K562 (cell line): ENCODE results near the gene ZNF200. TPM values are rescaled to one million over a fixed set of nuclear protein-coding genes. Genes with fewer than 3 reads are reported as not detected.

ENCODE experiments used
- ARHGAP35 ChIP-seq: fragments of 450-650 bp; IDR thresholded peaks from 2 replicates; pipeline ENCODE4 v1.6.1; 2018; ENCODE audit not compliant: partially characterized antibody
- EP300 ChIP-seq: IDR thresholded peaks from 2 replicates; pipeline ENCODE4 v1.6.1; 2012; ENCODE audit warnings: low read length, improper control_type of control experiment
- TARDBP ChIP-seq: fragments of 450-650 bp; IDR thresholded peaks from 2 replicates; pipeline ENCODE4 v1.6.1; 2016
- TFAM ChIP-seq: fragments of 250-450 bp; sonication (Bioruptor Pico); conservative IDR thresholded peaks from 2 replicates; pipeline ENCODE4 v1.5.0; 2021; ENCODE audit warnings: mild to moderate bottlenecking, moderate library complexity
- ZBTB1 ChIP-seq: sonication (generic); formaldehyde crosslinking; IDR thresholded peaks from 2 replicates; pipeline ENCODE4 v1.8.1; 2023; ENCODE audit warnings: missing genetic modification reagents, low read depth, mild to moderate bottlenecking, borderline replicate concordance
- ZEB2 ChIP-seq: fragments of 450-650 bp; IDR thresholded peaks from 2 replicates; pipeline ENCODE4 v1.6.1; 2016
- ZNF224 ChIP-seq: sonication (generic); formaldehyde crosslinking; IDR thresholded peaks from 2 replicates; pipeline ENCODE4 v1.8.0; 2022; ENCODE audit warnings: mild to moderate bottlenecking, missing genetic modification reagents
- polyA plus RNA-seq, 8 experiments: library from polyadenylated mRNA; depleted of rRNA in 4 of 8; stranded (reverse) in 5 of 8; unstranded in 3 of 8; fragments of >200 nt; fragmentation: Nextera tagmentation in 2 of 8; fragmentation: Illumina TruSeq in 1 of 8; extraction: Ambion mirVana in 2 of 8; extraction: Trizol in 1 of 8; gene quantifications; 2 replicates each; pipeline versions ENCODE4 v1.2.1 to v1.2.3, GENCODE V29; 2011 to 2014; ENCODE audit warnings: inconsistent platforms in 1 of 8, missing spikeins in 1 of 8
- total RNA-seq, 7 experiments: library from RNA; depleted of rRNA in 6 of 7; stranded (reverse); fragments of >200 nt in 6 of 7; fragmentation: Illumina TruSeq in 2 of 7; extraction: Trizol in 2 of 7; gene quantifications; 2 replicates each; pipeline versions ENCODE4 v1.2.1 to v1.2.3, GENCODE V29; 2011 to 2021; ENCODE audit warnings: low replicate concordance in 1 of 7
- TF ChIP-seq, protein P1 (sequence below): fragments of 250-450 bp; sonication (Bioruptor Pico); IDR thresholded peaks from 2 replicates; pipeline ENCODE4 v1.9.0; 2021; ENCODE audit warnings: mild to moderate bottlenecking
- TF ChIP-seq, protein P2 (sequence below), 2 experiments: fragments of 150-350 bp in 1 of 2; IDR thresholded peaks; 2 replicates each; pipeline ENCODE4 v1.6.1; 2012 to 2016; ENCODE audit warnings: low read depth in 2 of 2, low read length in 2 of 2, mild to moderate bottlenecking in 1 of 2, moderate library complexity in 1 of 2
- TF ChIP-seq, protein P3 (sequence below): sonication (generic); formaldehyde crosslinking; IDR thresholded peaks from 2 replicates; pipeline ENCODE4 v1.8.0; 2022; ENCODE audit warnings: mild to moderate bottlenecking, missing genetic modification reagents
- TF ChIP-seq, protein P4 (sequence below): fragments of 450-650 bp; IDR thresholded peaks from 2 replicates; pipeline ENCODE4 v1.6.1; 2017; ENCODE audit warnings: antibody characterized with exemption, mild to moderate bottlenecking
- TF ChIP-seq, protein P5 (sequence below): fragments of 200-800 bp; sonication (Bioruptor generic); IDR thresholded peaks from 2 replicates; pipeline ENCODE4 v1.6.1; 2017; ENCODE audit warnings: missing genetic modification characterization, missing compliant biosample characterization

Gene ZNF200
- total and polyA plus RNA-seq, 9 of the 15 experiments (the other 6 are each of a cell fraction or from before 2014, with no cell fraction given): 4.8 to 14.5 (median 9.2) TPM

DNA sequence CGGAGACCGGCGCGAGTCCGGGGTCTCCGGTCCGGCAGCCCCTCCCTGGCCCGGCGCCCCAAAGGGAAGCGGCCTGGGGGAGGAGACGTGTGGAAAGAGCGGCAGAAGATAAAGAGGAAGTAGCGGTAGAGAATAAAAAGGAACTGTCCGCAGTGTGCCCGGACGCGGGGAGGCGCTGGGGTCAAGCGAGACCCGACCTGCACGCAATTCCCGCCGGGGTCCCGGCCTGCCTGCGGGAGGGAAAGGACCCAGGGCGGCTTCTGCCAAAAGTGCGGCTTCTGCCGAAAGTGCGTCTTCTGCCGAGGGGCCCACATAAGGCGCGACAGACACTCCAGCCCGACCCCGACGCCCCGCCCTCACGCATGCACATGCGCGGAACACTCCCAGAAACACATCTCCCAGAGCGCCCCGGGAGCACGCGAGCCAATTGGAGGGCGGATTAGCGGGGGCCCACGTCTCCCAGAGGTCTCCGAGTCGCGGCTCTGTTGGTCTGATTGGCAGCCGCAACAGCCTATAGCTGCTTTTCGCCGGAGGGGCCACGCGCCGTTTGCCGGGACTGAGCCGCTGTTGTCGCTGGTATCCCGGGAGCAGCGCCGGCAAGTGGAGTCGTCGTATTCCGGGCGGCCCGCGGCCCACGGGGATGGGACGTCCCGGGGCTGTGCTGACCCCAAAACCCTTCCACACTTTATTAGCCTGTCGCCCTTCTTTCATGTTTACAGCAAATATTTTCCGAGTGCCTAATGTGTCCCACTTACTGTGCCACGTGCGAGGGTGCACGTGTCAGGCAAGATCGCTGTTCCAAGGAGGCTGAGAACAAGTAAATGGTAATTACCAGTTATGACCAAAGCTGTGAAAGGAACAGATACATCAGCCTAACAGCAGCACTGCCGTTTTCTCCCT lies 29.4 kb upstream of the ZNF200 start (continued):
- TF ChIP-seq, protein P1, sequence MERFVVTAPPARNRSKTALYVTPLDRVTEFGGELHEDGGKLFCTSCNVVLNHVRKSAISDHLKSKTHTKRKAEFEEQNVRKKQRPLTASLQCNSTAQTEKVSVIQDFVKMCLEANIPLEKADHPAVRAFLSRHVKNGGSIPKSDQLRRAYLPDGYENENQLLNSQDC (CRISPR knock-in tag): no peak
- TF ChIP-seq TFAM (CRISPR knock-in tag) (no peak), TARDBP (no peak), ZBTB1 (CRISPR knock-in tag) (peak; percentile 78), EP300 (no peak; the same call in 1 of the 2 replicates), ZNF224 (peak; percentile 84; the same call in 1 of the 2 replicates), ARHGAP35 (no peak), ZEB2 (no peak; the same call in 1 of the 2 replicates)
- TF ChIP-seq, protein P2, sequence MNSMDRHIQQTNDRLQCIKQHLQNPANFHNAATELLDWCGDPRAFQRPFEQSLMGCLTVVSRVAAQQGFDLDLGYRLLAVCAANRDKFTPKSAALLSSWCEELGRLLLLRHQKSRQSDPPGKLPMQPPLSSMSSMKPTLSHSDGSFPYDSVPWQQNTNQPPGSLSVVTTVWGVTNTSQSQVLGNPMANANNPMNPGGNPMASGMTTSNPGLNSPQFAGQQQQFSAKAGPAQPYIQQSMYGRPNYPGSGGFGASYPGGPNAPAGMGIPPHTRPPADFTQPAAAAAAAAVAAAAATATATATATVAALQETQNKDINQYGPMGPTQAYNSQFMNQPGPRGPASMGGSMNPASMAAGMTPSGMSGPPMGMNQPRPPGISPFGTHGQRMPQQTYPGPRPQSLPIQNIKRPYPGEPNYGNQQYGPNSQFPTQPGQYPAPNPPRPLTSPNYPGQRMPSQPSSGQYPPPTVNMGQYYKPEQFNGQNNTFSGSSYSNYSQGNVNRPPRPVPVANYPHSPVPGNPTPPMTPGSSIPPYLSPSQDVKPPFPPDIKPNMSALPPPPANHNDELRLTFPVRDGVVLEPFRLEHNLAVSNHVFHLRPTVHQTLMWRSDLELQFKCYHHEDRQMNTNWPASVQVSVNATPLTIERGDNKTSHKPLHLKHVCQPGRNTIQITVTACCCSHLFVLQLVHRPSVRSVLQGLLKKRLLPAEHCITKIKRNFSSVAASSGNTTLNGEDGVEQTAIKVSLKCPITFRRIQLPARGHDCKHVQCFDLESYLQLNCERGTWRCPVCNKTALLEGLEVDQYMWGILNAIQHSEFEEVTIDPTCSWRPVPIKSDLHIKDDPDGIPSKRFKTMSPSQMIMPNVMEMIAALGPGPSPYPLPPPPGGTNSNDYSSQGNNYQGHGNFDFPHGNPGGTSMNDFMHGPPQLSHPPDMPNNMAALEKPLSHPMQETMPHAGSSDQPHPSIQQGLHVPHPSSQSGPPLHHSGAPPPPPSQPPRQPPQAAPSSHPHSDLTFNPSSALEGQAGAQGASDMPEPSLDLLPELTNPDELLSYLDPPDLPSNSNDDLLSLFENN (IDR thresholded peaks at IDR 0.05; ENCODE audit: low read depth in 2 of 2, low read length in 2 of 2): no peak
- TF ChIP-seq, protein P3, sequence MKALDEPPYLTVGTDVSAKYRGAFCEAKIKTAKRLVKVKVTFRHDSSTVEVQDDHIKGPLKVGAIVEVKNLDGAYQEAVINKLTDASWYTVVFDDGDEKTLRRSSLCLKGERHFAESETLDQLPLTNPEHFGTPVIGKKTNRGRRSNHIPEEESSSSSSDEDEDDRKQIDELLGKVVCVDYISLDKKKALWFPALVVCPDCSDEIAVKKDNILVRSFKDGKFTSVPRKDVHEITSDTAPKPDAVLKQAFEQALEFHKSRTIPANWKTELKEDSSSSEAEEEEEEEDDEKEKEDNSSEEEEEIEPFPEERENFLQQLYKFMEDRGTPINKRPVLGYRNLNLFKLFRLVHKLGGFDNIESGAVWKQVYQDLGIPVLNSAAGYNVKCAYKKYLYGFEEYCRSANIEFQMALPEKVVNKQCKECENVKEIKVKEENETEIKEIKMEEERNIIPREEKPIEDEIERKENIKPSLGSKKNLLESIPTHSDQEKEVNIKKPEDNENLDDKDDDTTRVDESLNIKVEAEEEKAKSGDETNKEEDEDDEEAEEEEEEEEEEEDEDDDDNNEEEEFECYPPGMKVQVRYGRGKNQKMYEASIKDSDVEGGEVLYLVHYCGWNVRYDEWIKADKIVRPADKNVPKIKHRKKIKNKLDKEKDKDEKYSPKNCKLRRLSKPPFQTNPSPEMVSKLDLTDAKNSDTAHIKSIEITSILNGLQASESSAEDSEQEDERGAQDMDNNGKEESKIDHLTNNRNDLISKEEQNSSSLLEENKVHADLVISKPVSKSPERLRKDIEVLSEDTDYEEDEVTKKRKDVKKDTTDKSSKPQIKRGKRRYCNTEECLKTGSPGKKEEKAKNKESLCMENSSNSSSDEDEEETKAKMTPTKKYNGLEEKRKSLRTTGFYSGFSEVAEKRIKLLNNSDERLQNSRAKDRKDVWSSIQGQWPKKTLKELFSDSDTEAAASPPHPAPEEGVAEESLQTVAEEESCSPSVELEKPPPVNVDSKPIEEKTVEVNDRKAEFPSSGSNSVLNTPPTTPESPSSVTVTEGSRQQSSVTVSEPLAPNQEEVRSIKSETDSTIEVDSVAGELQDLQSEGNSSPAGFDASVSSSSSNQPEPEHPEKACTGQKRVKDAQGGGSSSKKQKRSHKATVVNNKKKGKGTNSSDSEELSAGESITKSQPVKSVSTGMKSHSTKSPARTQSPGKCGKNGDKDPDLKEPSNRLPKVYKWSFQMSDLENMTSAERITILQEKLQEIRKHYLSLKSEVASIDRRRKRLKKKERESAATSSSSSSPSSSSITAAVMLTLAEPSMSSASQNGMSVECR (CRISPR knock-in tag): 0 out of 2 replicates have a peak, but pooled peaks have one; percentile 14
- TF ChIP-seq, protein P4, sequence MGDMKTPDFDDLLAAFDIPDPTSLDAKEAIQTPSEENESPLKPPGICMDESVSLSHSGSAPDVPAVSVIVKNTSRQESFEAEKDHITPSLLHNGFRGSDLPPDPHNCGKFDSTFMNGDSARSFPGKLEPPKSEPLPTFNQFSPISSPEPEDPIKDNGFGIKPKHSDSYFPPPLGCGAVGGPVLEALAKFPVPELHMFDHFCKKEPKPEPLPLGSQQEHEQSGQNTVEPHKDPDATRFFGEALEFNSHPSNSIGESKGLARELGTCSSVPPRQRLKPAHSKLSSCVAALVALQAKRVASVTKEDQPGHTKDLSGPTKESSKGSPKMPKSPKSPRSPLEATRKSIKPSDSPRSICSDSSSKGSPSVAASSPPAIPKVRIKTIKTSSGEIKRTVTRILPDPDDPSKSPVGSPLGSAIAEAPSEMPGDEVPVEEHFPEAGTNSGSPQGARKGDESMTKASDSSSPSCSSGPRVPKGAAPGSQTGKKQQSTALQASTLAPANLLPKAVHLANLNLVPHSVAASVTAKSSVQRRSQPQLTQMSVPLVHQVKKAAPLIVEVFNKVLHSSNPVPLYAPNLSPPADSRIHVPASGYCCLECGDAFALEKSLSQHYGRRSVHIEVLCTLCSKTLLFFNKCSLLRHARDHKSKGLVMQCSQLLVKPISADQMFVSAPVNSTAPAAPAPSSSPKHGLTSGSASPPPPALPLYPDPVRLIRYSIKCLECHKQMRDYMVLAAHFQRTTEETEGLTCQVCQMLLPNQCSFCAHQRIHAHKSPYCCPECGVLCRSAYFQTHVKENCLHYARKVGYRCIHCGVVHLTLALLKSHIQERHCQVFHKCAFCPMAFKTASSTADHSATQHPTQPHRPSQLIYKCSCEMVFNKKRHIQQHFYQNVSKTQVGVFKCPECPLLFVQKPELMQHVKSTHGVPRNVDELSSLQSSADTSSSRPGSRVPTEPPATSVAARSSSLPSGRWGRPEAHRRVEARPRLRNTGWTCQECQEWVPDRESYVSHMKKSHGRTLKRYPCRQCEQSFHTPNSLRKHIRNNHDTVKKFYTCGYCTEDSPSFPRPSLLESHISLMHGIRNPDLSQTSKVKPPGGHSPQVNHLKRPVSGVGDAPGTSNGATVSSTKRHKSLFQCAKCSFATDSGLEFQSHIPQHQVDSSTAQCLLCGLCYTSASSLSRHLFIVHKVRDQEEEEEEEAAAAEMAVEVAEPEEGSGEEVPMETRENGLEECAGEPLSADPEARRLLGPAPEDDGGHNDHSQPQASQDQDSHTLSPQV: peak; percentile 94
- TF ChIP-seq, protein P5, sequence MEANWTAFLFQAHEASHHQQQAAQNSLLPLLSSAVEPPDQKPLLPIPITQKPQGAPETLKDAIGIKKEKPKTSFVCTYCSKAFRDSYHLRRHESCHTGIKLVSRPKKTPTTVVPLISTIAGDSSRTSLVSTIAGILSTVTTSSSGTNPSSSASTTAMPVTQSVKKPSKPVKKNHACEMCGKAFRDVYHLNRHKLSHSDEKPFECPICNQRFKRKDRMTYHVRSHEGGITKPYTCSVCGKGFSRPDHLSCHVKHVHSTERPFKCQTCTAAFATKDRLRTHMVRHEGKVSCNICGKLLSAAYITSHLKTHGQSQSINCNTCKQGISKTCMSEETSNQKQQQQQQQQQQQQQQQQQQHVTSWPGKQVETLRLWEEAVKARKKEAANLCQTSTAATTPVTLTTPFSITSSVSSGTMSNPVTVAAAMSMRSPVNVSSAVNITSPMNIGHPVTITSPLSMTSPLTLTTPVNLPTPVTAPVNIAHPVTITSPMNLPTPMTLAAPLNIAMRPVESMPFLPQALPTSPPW (CRISPR knock-in tag): peak; percentile 83
